Thyroid gland (tissue), 4 donors: ENCODE results near the gene RAPGEF4.

Source experiments
- CTCF ChIP-seq, 6 experiments: fragments of 200-600 bp in 3 of 6; fragments of 450-650 bp in 3 of 6; sonication (generic) in 3 of 6; IDR thresholded peaks; one replicate each; pipeline ENCODE4 v1.5.1; 2016 to 2019; ENCODE audit warnings: antibody characterized with exemption in 6 of 6, mild to moderate bottlenecking in 2 of 6, inconsistent platforms in 1 of 6, moderate library complexity in 1 of 6
- POLR2A ChIP-seq, 2 donors: fragments of 450-650 bp; IDR thresholded peaks; one replicate each; pipeline ENCODE4 v1.6.1; 2017; ENCODE audit warnings: antibody characterized with exemption in 2 of 2, mild to moderate bottlenecking in 2 of 2, moderate library complexity in 1 of 2

DNA sequence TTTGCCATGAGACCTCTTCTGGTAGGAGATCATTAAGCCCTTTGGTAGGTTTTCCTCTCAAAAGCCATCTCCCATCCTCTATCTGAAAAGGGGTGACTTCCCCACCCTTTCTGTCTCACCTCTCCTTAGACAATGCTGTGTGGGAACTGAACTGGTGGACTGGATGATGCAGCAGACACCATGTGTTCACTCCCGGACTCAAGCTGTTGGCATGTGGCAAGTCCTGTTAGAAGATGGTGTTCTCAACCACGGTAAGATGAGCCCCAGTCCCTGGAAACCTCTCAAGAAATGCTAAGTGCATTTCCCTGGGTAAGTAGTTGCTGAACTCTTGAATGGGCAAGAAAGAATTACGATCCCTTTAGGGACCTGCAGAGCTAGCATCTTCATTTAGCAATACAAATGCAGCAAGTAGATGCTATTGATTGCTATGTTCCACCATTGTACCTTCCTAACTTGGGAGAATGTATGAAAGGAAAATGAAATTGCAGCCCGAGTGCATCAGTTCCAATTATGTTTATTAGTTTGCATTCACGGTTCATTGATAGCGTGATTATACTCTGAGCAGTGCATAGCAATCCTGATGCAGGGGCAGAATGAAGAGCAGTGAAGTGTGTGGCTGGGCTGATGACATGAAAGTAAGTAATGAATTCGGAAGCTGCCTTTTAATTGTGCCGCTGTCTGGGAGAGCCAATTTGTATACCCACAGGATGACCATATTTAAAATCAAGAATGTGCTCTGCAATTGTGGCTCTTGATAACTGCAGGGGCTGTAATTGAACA is 230.0 kb downstream of the RAPGEF4 start:
- no peak for TF ChIP-seq CTCF (IDR thresholded peaks at IDR 0.05)
- no peak for TF ChIP-seq POLR2A (IDR thresholded peaks at IDR 0.05)
